Body of pancreas (tissue), 4 donors: ENCODE results near the gene CNTNAP2.

Experiments used
- CTCF ChIP-seq, 7 experiments: fragments of 450-650 bp in 4 of 7; fragments of 200-600 bp in 3 of 7; sonication (generic) in 3 of 7; IDR thresholded peaks; one replicate each; pipeline ENCODE4 v1.5.1; 2016 to 2019; ENCODE audit warnings: antibody characterized with exemption in 7 of 7
- POLR2A ChIP-seq, 3 donors: fragments of 450-650 bp; IDR thresholded peaks; one replicate each; pipeline ENCODE4 v1.6.1; 2016; ENCODE audit warnings: antibody characterized with exemption in 3 of 3, mild to moderate bottlenecking in 2 of 3

- TF ChIP-seq CTCF (IDR thresholded peaks at IDR 0.05) (no peak), POLR2A (IDR thresholded peaks at IDR 0.05) (no peak)
Measured at GRCh38 chr7:146119002-146119401, 2.4 kb downstream of the CNTNAP2 start.
